Activated T-helper 1 cell treated with Interleukin-2 at 50 U/mL for 16 hours (primary cell): ENCODE results near the gene A3GALT2.
"Not testable (repeated sequence)": the region's sequence is repeated elsewhere in the genome, so short reads cannot be mapped to it uniquely, and the experiment has no call there.

Source experiments
- DNase-seq: peaks from one replicate; pipeline ENCODE4 v3.0.0-alpha.2; 2020; ENCODE audit warnings: low read depth

A3GALT2 gene

GRCh38 chr1:33314416-33314815 lies 6.5 kb downstream of the A3GALT2 start:
- no peak for DNase-seq

- DNase-seq, result no peak
These were observed 8.5 kb downstream of the A3GALT2 start for GRCh38 chr1:33312413-33312749.

GRCh38 chr1:33311706-33312412 lies 9.0 kb downstream of the A3GALT2 start:
- DNase-seq, result no peak

- DNase-seq, result no peak
These were observed 10.2 kb downstream of the A3GALT2 start for GRCh38 chr1:33310702-33311101.

- DNase-seq, result not testable (repeated sequence)
These were observed 11.5 kb downstream of the A3GALT2 start for GRCh38 chr1:33309351-33309750.

- no peak for DNase-seq
These were observed 13.4 kb downstream of the A3GALT2 start for GRCh38 chr1:33307494-33307864.

- DNase-seq, result no peak
These were observed 14.0 kb downstream of the A3GALT2 start for GRCh38 chr1:33306653-33307493.

GRCh38 chr1:33305816-33306652 lies 14.9 kb downstream of the A3GALT2 start:
- no peak for DNase-seq

- no peak for DNase-seq
These were observed 15.9 kb downstream of the A3GALT2 start for GRCh38 chr1:33305016-33305415.

GRCh38 chr1:33302325-33302724 lies 18.6 kb downstream of the A3GALT2 start:
- DNase-seq, result no peak

- no peak for DNase-seq
These were observed 19.5 kb downstream of the A3GALT2 start for GRCh38 chr1:33301273-33301984.

- no peak for DNase-seq
These were observed 20.2 kb downstream of the A3GALT2 start for GRCh38 chr1:33300673-33301072.

GRCh38 chr1:33299461-33300155 lies 21.3 kb downstream of the A3GALT2 start:
- no peak for DNase-seq

GRCh38 chr1:33298623-33299277 lies 22.1 kb downstream of the A3GALT2 start:
- no peak for DNase-seq

GRCh38 chr1:33297911-33298622 lies 22.8 kb downstream of the A3GALT2 start:
- no peak for DNase-seq

- no peak for DNase-seq
These were observed 24.1 kb downstream of the A3GALT2 start for GRCh38 chr1:33296824-33297223.

GRCh38 chr1:33296082-33296458 lies 24.8 kb downstream of the A3GALT2 start:
- no peak for DNase-seq

GRCh38 chr1:33295450-33296081 lies 25.3 kb downstream of the A3GALT2 start:
- DNase-seq, result peak; percentile 80

- DNase-seq, result no peak
These were observed 25.9 kb downstream of the A3GALT2 start for GRCh38 chr1:33295023-33295422.
